A549 (cell line): ENCODE results near the gene ZBTB20. TPM values are rescaled to one million over a fixed set of nuclear protein-coding genes. Genes with fewer than 3 reads are reported as not detected.

ENCODE experiments used
- ATAC-seq, 2 experiments: fragments of 200-7000 bp in 1 of 2; fragments of >200 bp in 1 of 2; cut with Nextera tagmentation in 1 of 2; cut with Tn5 transposase in 1 of 2; 3 replicates each; pipeline versions ENCODE4 v1.8.0 to v1.9.1; 2018 to 2020; ENCODE audit warnings: mild to moderate bottlenecking in 1 of 2, moderate library complexity in 1 of 2
- CTCF ChIA-PET: fragments of 300-600 bp; sonication (Branson Sonifier 250); formaldehyde crosslinking; extraction: SDS; loops from one replicate; lab custom pipeline; 2021; ENCODE audit warnings: antibody characterized with exemption, inconsistent platforms; lab: Yijun Ruan, JAX
- POLR2A ChIA-PET: fragments of 350-600 bp; formaldehyde crosslinking; extraction: SDS; loops from one replicate; lab custom pipeline; 2021; ENCODE audit warnings: antibody characterized with exemption, inconsistent platforms; lab: Yijun Ruan, JAX
- DNase-seq, 2 experiments: peaks; one replicate each; pipeline versions ENCODE4 v3.0.0 to v3.0.0-alpha.2; 2011 to 2016; ENCODE audit warnings: low read depth in 1 of 2, low spot score in 1 of 2
- FAIRE-seq: peaks from 2 replicates; lab custom pipeline; 2011; peaks lifted over from hg19 to GRCh38; lab: Jason Lieb, UNC
- H3K27ac ChIP-seq, 2 experiments: fragments of >200 bp; sonication (Bioruptor Twin); formaldehyde crosslinking; 3 replicates each; pipeline ENCODE4 v1.5.1; 2016 to 2017
- H3K4me1 ChIP-seq: fragments of >200 bp; sonication (Bioruptor Twin); formaldehyde crosslinking; 3 replicates; pipeline ENCODE4 v1.6.1; 2016
- H3K4me2 ChIP-seq: fragments of >200 bp; sonication (Bioruptor Twin); formaldehyde crosslinking; 3 replicates; pipeline ENCODE4 v1.6.1; 2016
- H3K4me3 ChIP-seq: fragments of >200 bp; sonication (Bioruptor Twin); formaldehyde crosslinking; 3 replicates; pipeline ENCODE4 v1.5.1; 2016
- H3K9me3 ChIP-seq: fragments of >200 bp; sonication (Bioruptor Twin); formaldehyde crosslinking; 3 replicates; pipeline ENCODE4 v1.6.1; 2016
- ATOH8 ChIP-seq: fragments of 250-450 bp; sonication (Bioruptor Pico); IDR thresholded peaks from 2 replicates; pipeline ENCODE4 v1.5.0; 2020; ENCODE audit warnings: low read depth, mild to moderate bottlenecking, moderate library complexity
- BHLHE40 ChIP-seq: IDR thresholded peaks from 2 replicates; pipeline ENCODE4 v1.6.1; 2012; ENCODE audit warnings: low read depth, low read length, inconsistent platforms
- CHD2 ChIP-seq: fragments of 150-350 bp; IDR thresholded peaks from 2 replicates; pipeline ENCODE4 v1.6.1; 2014; ENCODE audit warnings: low read length; ENCODE audit not compliant: partially characterized antibody
- CHD4 ChIP-seq: fragments of 200-600 bp; sonication (generic); IDR thresholded peaks from 2 replicates; pipeline ENCODE4 v1.6.1; 2016; ENCODE audit warnings: antibody characterized with exemption, mild to moderate bottlenecking, borderline replicate concordance
- EHMT2 ChIP-seq: fragments of 200-600 bp; sonication (generic); IDR thresholded peaks from 2 replicates; pipeline ENCODE4 v1.6.1; 2016; ENCODE audit warnings: antibody characterized with exemption, low read depth, mild to moderate bottlenecking, moderate library complexity
- EP300 ChIP-seq, 2 experiments: fragments of >200 bp; sonication (Bioruptor Twin); formaldehyde crosslinking; IDR thresholded peaks; 2 replicates in 1 of 2; 3 replicates in 1 of 2; pipeline ENCODE4 v1.6.1; 2016 to 2017
- ESRRA ChIP-seq: fragments of 150-350 bp; IDR thresholded peaks from 2 replicates; pipeline ENCODE4 v1.6.1; 2014; ENCODE audit warnings: mild to moderate bottlenecking, low read length, borderline replicate concordance
- FOSL2 ChIP-seq, 2 experiments: fragments of 450-650 bp in 1 of 2; fragments of >200 bp in 1 of 2; sonication (Bioruptor Twin) in 1 of 2; formaldehyde crosslinking; IDR thresholded peaks; 2 replicates each; pipeline versions ENCODE4 v1.5.0 to v1.6.1; 2016 to 2020; ENCODE audit warnings: mild to moderate bottlenecking in 1 of 2, moderate library complexity in 1 of 2
- FOXS1 ChIP-seq: fragments of 250-450 bp; sonication (Bioruptor Pico); IDR thresholded peaks from 2 replicates; pipeline ENCODE4 v1.5.0; 2020; ENCODE audit warnings: mild to moderate bottlenecking, moderate library complexity
- GATA3 ChIP-seq: IDR thresholded peaks from 2 replicates; pipeline ENCODE4 v1.6.1; 2012; ENCODE audit warnings: borderline replicate concordance
- HDAC2 ChIP-seq: fragments of 200-600 bp; sonication (generic); IDR thresholded peaks from 2 replicates; pipeline ENCODE4 v1.6.1; 2016
- HOXB13 ChIP-seq: fragments of 250-450 bp; sonication (Bioruptor Pico); IDR thresholded peaks from 2 replicates; pipeline ENCODE4 v1.5.0; 2020; ENCODE audit warnings: low read depth, mild to moderate bottlenecking, moderate library complexity
- HOXB5 ChIP-seq: fragments of 250-450 bp; sonication (Bioruptor Pico); IDR thresholded peaks from 2 replicates; pipeline ENCODE4 v1.5.0; 2020; ENCODE audit warnings: mild to moderate bottlenecking, moderate library complexity
- KDM1A ChIP-seq: fragments of 200-600 bp; sonication (generic); IDR thresholded peaks from 2 replicates; pipeline ENCODE4 v1.6.1; 2016; ENCODE audit warnings: low read depth, mild to moderate bottlenecking
- MAFK ChIP-seq: fragments of 450-650 bp; IDR thresholded peaks from 2 replicates; pipeline ENCODE4 v1.6.1; 2014; ENCODE audit not compliant: partially characterized antibody
- MAZ ChIP-seq: fragments of 150-350 bp; IDR thresholded peaks from 2 replicates; pipeline ENCODE4 v1.6.1; 2014; ENCODE audit warnings: antibody characterized with exemption, low read depth, low read length, borderline replicate concordance
- NR3C1 ChIP-seq: fragments of >200 bp; sonication (Bioruptor Twin); formaldehyde crosslinking; IDR thresholded peaks from 3 replicates; pipeline ENCODE4 v1.6.1; 2017
- POLR2A ChIP-seq: IDR thresholded peaks from 2 replicates; pipeline ENCODE4 v1.6.1; 2012; ENCODE audit warnings: mild to moderate bottlenecking, low read length
- POLR2AphosphoS2 ChIP-seq: conservative IDR thresholded peaks from 2 replicates; pipeline ENCODE4 v1.6.1; 2012; ENCODE audit warnings: low read length, improper control_type of control experiment, inconsistent platforms
- RARB ChIP-seq: fragments of 250-450 bp; sonication (Bioruptor Pico); IDR thresholded peaks from 2 replicates; pipeline ENCODE4 v1.8.0; 2021; ENCODE audit warnings: mild to moderate bottlenecking, moderate library complexity
- RFX5 ChIP-seq: fragments of 450-650 bp; IDR thresholded peaks from 2 replicates; pipeline ENCODE4 v1.7.1; 2014; ENCODE audit warnings: antibody characterized with exemption, mild to moderate bottlenecking, moderate library complexity
- TFCP2L1 ChIP-seq: fragments of 250-450 bp; sonication (Bioruptor Pico); IDR thresholded peaks from 2 replicates; pipeline ENCODE4 v1.5.0; 2021; ENCODE audit warnings: mild to moderate bottlenecking
- ZFP36 ChIP-seq: fragments of 450-650 bp; IDR thresholded peaks from 2 replicates; pipeline ENCODE4 v1.6.1; 2014; ENCODE audit warnings: borderline replicate concordance; ENCODE audit not compliant: partially characterized antibody
- ZNF302 ChIP-seq: fragments of 250-450 bp; sonication (Bioruptor Pico); IDR thresholded peaks from 2 replicates; pipeline ENCODE4 v1.9.0; 2021; ENCODE audit warnings: inconsistent platforms, mild to moderate bottlenecking, moderate library complexity
- ZSCAN20 ChIP-seq: fragments of 250-450 bp; sonication (Bioruptor Pico); IDR thresholded peaks from 2 replicates; pipeline ENCODE4 v1.8.0; 2022; ENCODE audit warnings: mild to moderate bottlenecking, moderate library complexity
- WGBS: methylation state at CpG from one replicate; pipeline ENCODE4 v1.1.6; 2017; ENCODE audit errors: missing lambda C conversion rate; 5-methylcytosine and 5-hydroxymethylcytosine counted together
- polyA plus RNA-seq, 4 experiments: library from polyadenylated mRNA; depleted of rRNA in 3 of 4; stranded (reverse); fragments of >200 nt; fragmentation: RNase III in 1 of 4; extraction: RNeasy Plus Mini Kit Qiagen cat#74134 plus additional on column Dnase treatment in 1 of 4; gene quantifications; 2 replicates in 3 of 4; 3 replicates in 1 of 4; pipeline ENCODE4 v1.2.3, GENCODE V29; 2011 to 2017
- TF ChIP-seq, protein P1 (sequence below): IDR thresholded peaks from 2 replicates; pipeline ENCODE4 v1.6.1; 2012
- TF ChIP-seq, protein P2 (sequence below): IDR thresholded peaks from 2 replicates; pipeline ENCODE4 v1.6.1; 2012; ENCODE audit warnings: low read depth, borderline replicate concordance
- TF ChIP-seq, protein P3 (sequence below): fragments of 250-450 bp; sonication (Bioruptor Pico); IDR thresholded peaks from 2 replicates; pipeline ENCODE4 v1.5.0; 2021; ENCODE audit warnings: mild to moderate bottlenecking, moderate library complexity, borderline replicate concordance
- TF ChIP-seq, protein P4 (sequence below): fragments of 150-350 bp; IDR thresholded peaks from 2 replicates; pipeline ENCODE4 v1.6.1; 2014; ENCODE audit warnings: low read depth, mild to moderate bottlenecking, low read length

Gene ZBTB20
- polyA plus RNA-seq, 2 of the 4 experiments (the other 2 are of a cell fraction), result 0.85 to 5.0 TPM

GRCh38 chr3:114428044-114428595 is 719.0 kb downstream of the ZBTB20 start:
- Histone ChIP-seq H3K4me2 (no peak overlapping the region), H3K4me1 (no peaks in the 10 kb centered on the region), H3K4me3 (no peak overlapping the region), H3K27ac (no peak overlapping the region), H3K9me3 (no peaks in the 10 kb centered on the region)
- WGBS, result 86% methylated on average over 5 of the region's 5 CpGs
- CTCF ChIA-PET, result interaction anchor here (1.7 kb wide), 1 partner anchor 9 kb away, joined by 8 read pairs; no protein-coding TSS in a partner anchor
- ATAC-seq (no peak), DNase-seq (no peak), FAIRE-seq (no peak)
- TF ChIP-seq CHD2, result no peak
- TF ChIP-seq ATOH8 (CRISPR knock-in tag), result no peak
- TF ChIP-seq, protein P1, sequence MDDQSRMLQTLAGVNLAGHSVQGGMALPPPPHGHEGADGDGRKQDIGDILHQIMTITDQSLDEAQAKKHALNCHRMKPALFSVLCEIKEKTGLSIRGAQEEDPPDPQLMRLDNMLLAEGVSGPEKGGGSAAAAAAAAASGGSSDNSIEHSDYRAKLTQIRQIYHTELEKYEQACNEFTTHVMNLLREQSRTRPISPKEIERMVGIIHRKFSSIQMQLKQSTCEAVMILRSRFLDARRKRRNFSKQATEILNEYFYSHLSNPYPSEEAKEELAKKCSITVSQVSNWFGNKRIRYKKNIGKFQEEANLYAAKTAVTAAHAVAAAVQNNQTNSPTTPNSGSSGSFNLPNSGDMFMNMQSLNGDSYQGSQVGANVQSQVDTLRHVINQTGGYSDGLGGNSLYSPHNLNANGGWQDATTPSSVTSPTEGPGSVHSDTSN, result no peak
- no peak for TF ChIP-seq EHMT2
- no peak for TF ChIP-seq FOSL2 (IDR thresholded peaks at IDR 0.05)
- TF ChIP-seq FOSL2 (CRISPR knock-in tag; IDR thresholded peaks at IDR 0.05), result no peak
- no peak for TF ChIP-seq POLR2AphosphoS2
- no peak for TF ChIP-seq ZFP36
- TF ChIP-seq ZSCAN20 (CRISPR knock-in tag), result no peak
- no peak for TF ChIP-seq RFX5
- no peak for TF ChIP-seq HOXB13 (CRISPR knock-in tag)
- TF ChIP-seq, protein P2, sequence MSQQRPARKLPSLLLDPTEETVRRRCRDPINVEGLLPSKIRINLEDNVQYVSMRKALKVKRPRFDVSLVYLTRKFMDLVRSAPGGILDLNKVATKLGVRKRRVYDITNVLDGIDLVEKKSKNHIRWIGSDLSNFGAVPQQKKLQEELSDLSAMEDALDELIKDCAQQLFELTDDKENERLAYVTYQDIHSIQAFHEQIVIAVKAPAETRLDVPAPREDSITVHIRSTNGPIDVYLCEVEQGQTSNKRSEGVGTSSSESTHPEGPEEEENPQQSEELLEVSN, result no peak
- no peak for TF ChIP-seq TFCP2L1 (CRISPR knock-in tag)
- TF ChIP-seq HDAC2, result no peak
- no peak for TF ChIP-seq ZNF302 (CRISPR knock-in tag)
- TF ChIP-seq POLR2A, result no peak
- TF ChIP-seq KDM1A, result no peak
- TF ChIP-seq RARB (CRISPR knock-in tag), result no peak
- no peak for TF ChIP-seq FOXS1 (CRISPR knock-in tag)
- POLR2A ChIA-PET, result no interaction called here

GRCh38 chr3:114427285-114428043 is 719.6 kb downstream of the ZBTB20 start:
- POLR2A ChIA-PET, result no interaction called here
- H3K27ac ChIP-seq, result no peak overlapping the region
- CTCF ChIA-PET, result interaction anchor here (1.7 kb wide), 1 partner anchor 9 kb away, joined by 8 read pairs; no protein-coding TSS in a partner anchor
- WGBS, result 90% methylated on average over 8 of the region's 8 CpGs
- no peak for TF ChIP-seq BHLHE40
- no peaks in the 10 kb centered on the region for H3K4me1 ChIP-seq
- FAIRE-seq (no peak), ATAC-seq (no peak), DNase-seq (no peak)
- no peak overlapping the region for H3K4me3 ChIP-seq
- no peaks in the 10 kb centered on the region for H3K9me3 ChIP-seq
- H3K4me2 ChIP-seq, result no peak overlapping the region

GRCh38 chr3:114424337-114424736 is 722.8 kb downstream of the ZBTB20 start:
- WGBS, result 80% methylated on average over 8 of the region's 8 CpGs
- Histone ChIP-seq H3K9me3 (no peaks in the 10 kb centered on the region), H3K4me3 (no peak overlapping the region), H3K4me2 (no peak overlapping the region), H3K27ac (no peak overlapping the region), H3K4me1 (no peaks in the 10 kb centered on the region)
- no peak for DNase-seq
- ATAC-seq, result no peak
- ChIA-PET POLR2A (no interaction called here), CTCF (interaction anchor here (7.8 kb wide), 1 partner anchor 40 kb away, joined by 50 read pairs; no protein-coding TSS in a partner anchor)
- FAIRE-seq, result no peak
- TF ChIP-seq, protein P3, sequence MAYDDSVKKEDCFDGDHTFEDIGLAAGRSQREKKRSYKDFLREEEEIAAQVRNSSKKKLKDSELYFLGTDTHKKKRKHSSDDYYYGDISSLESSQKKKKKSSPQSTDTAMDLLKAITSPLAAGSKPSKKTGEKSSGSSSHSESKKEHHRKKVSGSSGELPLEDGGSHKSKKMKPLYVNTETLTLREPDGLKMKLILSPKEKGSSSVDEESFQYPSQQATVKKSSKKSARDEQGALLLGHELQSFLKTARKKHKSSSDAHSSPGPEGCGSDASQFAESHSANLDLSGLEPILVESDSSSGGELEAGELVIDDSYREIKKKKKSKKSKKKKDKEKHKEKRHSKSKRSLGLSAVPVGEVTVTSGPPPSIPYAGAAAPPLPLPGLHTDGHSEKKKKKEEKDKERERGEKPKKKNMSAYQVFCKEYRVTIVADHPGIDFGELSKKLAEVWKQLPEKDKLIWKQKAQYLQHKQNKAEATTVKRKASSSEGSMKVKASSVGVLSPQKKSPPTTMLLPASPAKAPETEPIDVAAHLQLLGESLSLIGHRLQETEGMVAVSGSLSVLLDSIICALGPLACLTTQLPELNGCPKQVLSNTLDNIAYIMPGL, result no peak
- TF ChIP-seq MAFK (no peak), POLR2A (no peak), ZSCAN20 (CRISPR knock-in tag) (no peak), TFCP2L1 (CRISPR knock-in tag) (no peak), GATA3 (no peak), EP300 (IDR thresholded peaks at IDR 0.05) (no peak), MAZ (no peak), POLR2AphosphoS2 (no peak), ESRRA (no peak), CHD4 (no peak), NR3C1 (no peak), CHD2 (no peak), HOXB5 (CRISPR knock-in tag) (no peak)
- TF ChIP-seq, protein P4, sequence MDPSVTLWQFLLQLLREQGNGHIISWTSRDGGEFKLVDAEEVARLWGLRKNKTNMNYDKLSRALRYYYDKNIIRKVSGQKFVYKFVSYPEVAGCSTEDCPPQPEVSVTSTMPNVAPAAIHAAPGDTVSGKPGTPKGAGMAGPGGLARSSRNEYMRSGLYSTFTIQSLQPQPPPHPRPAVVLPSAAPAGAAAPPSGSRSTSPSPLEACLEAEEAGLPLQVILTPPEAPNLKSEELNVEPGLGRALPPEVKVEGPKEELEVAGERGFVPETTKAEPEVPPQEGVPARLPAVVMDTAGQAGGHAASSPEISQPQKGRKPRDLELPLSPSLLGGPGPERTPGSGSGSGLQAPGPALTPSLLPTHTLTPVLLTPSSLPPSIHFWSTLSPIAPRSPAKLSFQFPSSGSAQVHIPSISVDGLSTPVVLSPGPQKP, result no peak
